ENCODE data around the gene GNAO1. TPM values are rescaled to one million over a fixed set of nuclear protein-coding genes. Genes with fewer than 3 reads are reported as not detected.

Gene GNAO1
- total and polyA plus RNA-seq, 8 donors = 1.2 to 13.4 (median 4.8) TPM

GRCh38 chr16:56350491-56351405 is 159.5 kb downstream of the GNAO1 start:
- no peak for ATAC-seq
- intact Hi-C loops (cut with DNase I) = no loop called here
- DNase-seq = peak in 2 of 6 donors; percentile 43 to 44
- no peak for TF ChIP-seq CTCF (IDR thresholded peaks at IDR 0.05)
- no peak overlapping the region for H3K4me3 ChIP-seq
- H3K36me3 ChIP-seq = no peaks in the 10 kb centered on the region
- H3K27me3 ChIP-seq = no peaks in the 10 kb centered on the region
- no peak for FAIRE-seq
- H3K4me1 ChIP-seq = no peaks in the 10 kb centered on the region
- WGBS, 2 donors = 69 to 78% methylated on average over 22 of the region's 22 CpGs
- no peaks in the 10 kb centered on the region for H3K9me3 ChIP-seq
- H3K27ac ChIP-seq = no peak overlapping the region

- H3K4me1 ChIP-seq = no peaks in the 10 kb centered on the region
- intact Hi-C loops (cut with DNase I) = no loop called here
- DNase-seq = peak in 1 of 6 donors; percentile 33
Measured at GRCh38 chr16:56351481-56351880, 160.2 kb downstream of the GNAO1 start.

GRCh38 chr16:56352351-56353053 is 161.2 kb downstream of the GNAO1 start:
- Histone ChIP-seq H3K27ac (no peak overlapping the region), H3K36me3 (no peaks in the 10 kb centered on the region), H3K9me3 (no peaks in the 10 kb centered on the region), H3K4me3 (no peak overlapping the region), H3K27me3 (no peaks in the 10 kb centered on the region), H3K4me1 (no peaks in the 10 kb centered on the region)
- WGBS, 2 donors = 63 to 69% methylated on average over 7 of the region's 7 CpGs
- DNase-seq (peak in 2 of 6 donors; percentile 37 to 51), ATAC-seq (no peak), FAIRE-seq (no peak)
- intact Hi-C loops (cut with DNase I) = no loop called here
- no peak for TF ChIP-seq CTCF (IDR thresholded peaks at IDR 0.05)

More at GRCh38 chr16:56351481-56351880, 160.2 kb downstream of the GNAO1 start:
- Histone ChIP-seq H3K27me3 (no peaks in the 10 kb centered on the region), H3K36me3 (no peaks in the 10 kb centered on the region), H3K4me3 (no peak overlapping the region), H3K27ac (no peak overlapping the region), H3K9me3 (no peaks in the 10 kb centered on the region)
- ATAC-seq (no peak), FAIRE-seq (no peak)
- WGBS, 2 donors = 75 to 82% methylated on average over 6 of the region's 6 CpGs
- TF ChIP-seq CTCF (IDR thresholded peaks at IDR 0.05) = no peak

- H3K4me1 ChIP-seq = no peaks in the 10 kb centered on the region
- H3K36me3 ChIP-seq = no peaks in the 10 kb centered on the region
- no peak overlapping the region for H3K4me3 ChIP-seq
- no peak overlapping the region for H3K27ac ChIP-seq
- H3K9me3 ChIP-seq = no peaks in the 10 kb centered on the region
- WGBS, 2 donors = 80 to 90% methylated on average over 15 of the region's 15 CpGs
- intact Hi-C loops (cut with DNase I) = no loop called here
- no peaks in the 10 kb centered on the region for H3K27me3 ChIP-seq
- no peak for TF ChIP-seq CTCF (IDR thresholded peaks at IDR 0.05)
- no peak for ATAC-seq
- DNase-seq = peak in 2 of 6 donors; percentile 48 to 64
- FAIRE-seq = no peak
Measured at GRCh38 chr16:56353054-56353921, 162.0 kb downstream of the GNAO1 start.
